WERI-Rb-1 (cell line): ENCODE data around the gene BRIP1.
A peak's percentile ranks its signal among the peaks of the same experiment; 100 is the strongest.

Experiments
- DNase-seq: peaks from one replicate; pipeline ENCODE4 v3.0.0-alpha.2; 2020
- H3K27ac ChIP-seq: fragments of 250-450 bp; sonication (Bioruptor Pico); 2 replicates; pipeline ENCODE4 v1.5.1; 2020; ENCODE audit warnings: mild to moderate bottlenecking, moderate library complexity
- H3K27me3 ChIP-seq: fragments of 250-450 bp; sonication (Bioruptor Pico); 2 replicates; pipeline ENCODE4 v1.5.1; 2021; ENCODE audit warnings: mild to moderate bottlenecking, low read depth, moderate library complexity; ENCODE audit not compliant: insufficient read depth, severe bottlenecking
- H3K36me3 ChIP-seq: fragments of 250-450 bp; sonication (Bioruptor Pico); 2 replicates; pipeline ENCODE4 v1.5.1; 2020; ENCODE audit warnings: mild to moderate bottlenecking, moderate library complexity
- H3K4me3 ChIP-seq: 2 replicates; pipeline ENCODE4 v1.5.1; 2011; ENCODE audit warnings: low read depth, mild to moderate bottlenecking, control low read depth, low read length
- H3K9me3 ChIP-seq: fragments of 250-450 bp; sonication (Bioruptor Pico); 2 replicates; pipeline ENCODE4 v1.5.1; 2021; ENCODE audit warnings: mild to moderate bottlenecking, moderate library complexity; ENCODE audit not compliant: severe bottlenecking
- CTCF ChIP-seq: IDR thresholded peaks from 2 replicates; pipeline ENCODE4 v1.5.1; 2011; ENCODE audit warnings: low read depth, mild to moderate bottlenecking, control low read depth, inconsistent platforms, low read length

BRIP1 gene

GRCh38 chr17:61862975-61863800 lies at the start of gene BRIP1:
Gene BRIP1, minus strand, starts transcription at chr17:61863528. Its CDS starts 1,989 bp downstream, at chr17:61861539.
- Histone ChIP-seq H3K36me3 (peaks cover 53% of the 10 kb centered on the region), H3K27ac (peak within 1 kb of the TSS; percentile 99), H3K27me3 (no peaks in the 10 kb centered on the region), H3K4me3 (peak within 1 kb of the TSS; percentile 100), H3K9me3 (no peaks in the 10 kb centered on the region)
- no peak for TF ChIP-seq CTCF
- DNase-seq, result peak; percentile 99

GRCh38 chr17:61908292-61909037 lies 45.1 kb upstream of the BRIP1 start:
- no peak overlapping the region for H3K27ac ChIP-seq
- DNase-seq, result no peak
- H3K4me3 ChIP-seq, result no peak overlapping the region
- TF ChIP-seq CTCF, result no peak
- H3K27me3 ChIP-seq, result no peaks in the 10 kb centered on the region
- peaks cover 83% of the 10 kb centered on the region for H3K36me3 ChIP-seq
- no peaks in the 10 kb centered on the region for H3K9me3 ChIP-seq

GRCh38 chr17:61907361-61907760 lies 44.0 kb upstream of the BRIP1 start:
- Histone ChIP-seq H3K27me3 (no peaks in the 10 kb centered on the region), H3K4me3 (no peak overlapping the region), H3K27ac (no peak overlapping the region), H3K9me3 (no peaks in the 10 kb centered on the region), H3K36me3 (peaks cover 81% of the 10 kb centered on the region)
- no peak for DNase-seq
- no peak for TF ChIP-seq CTCF

GRCh38 chr17:61904094-61904710 lies 40.9 kb upstream of the BRIP1 start:
- DNase-seq, result no peak
- H3K9me3 ChIP-seq, result no peaks in the 10 kb centered on the region
- peaks cover 79% of the 10 kb centered on the region for H3K36me3 ChIP-seq
- no peak overlapping the region for H3K27ac ChIP-seq
- H3K4me3 ChIP-seq, result no peak overlapping the region
- no peak for TF ChIP-seq CTCF
- no peaks in the 10 kb centered on the region for H3K27me3 ChIP-seq

- Histone ChIP-seq H3K36me3 (peaks cover 84% of the 10 kb centered on the region), H3K4me3 (no peak overlapping the region), H3K27me3 (no peaks in the 10 kb centered on the region), H3K27ac (no peak overlapping the region), H3K9me3 (no peaks in the 10 kb centered on the region)
- DNase-seq, result no peak
- TF ChIP-seq CTCF, result no peak
These were observed 39.9 kb upstream of the BRIP1 start for GRCh38 chr17:61903251-61903650.
